ENCODE data around the gene SIAH3. TPM values are rescaled to one million over a fixed set of nuclear protein-coding genes. Genes with fewer than 3 reads are reported as not detected.

The SIAH3 gene
- polyA plus RNA-seq, 1 donor (not counting 4 experiments of a cell fraction or from before 2014, with no cell fraction given): 0.12 TPM

DNA sequence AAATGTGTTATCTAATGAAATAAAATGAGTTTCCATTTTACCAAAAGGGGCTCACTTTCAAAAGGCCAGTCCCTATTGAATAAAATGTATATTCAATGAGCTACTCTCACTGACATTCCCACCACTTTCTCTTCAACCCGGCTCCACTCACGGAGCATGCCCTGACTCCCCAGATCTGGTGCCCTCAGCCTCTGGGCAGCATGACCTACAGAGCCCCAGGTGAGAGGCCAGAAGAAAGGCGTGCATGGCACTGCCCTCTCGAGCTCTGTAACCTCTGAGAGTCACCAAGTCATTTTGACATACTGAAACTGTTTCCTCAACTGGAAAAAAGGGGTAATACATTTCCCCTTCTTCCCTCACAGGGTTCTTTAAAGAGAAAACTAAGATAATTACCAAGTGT lies 25.2 kb upstream of the SIAH3 start:
- H3K9ac ChIP-seq (ENCODE audit: control insufficient read depth, extremely low read depth, insufficient read depth, low read length): no peak overlapping the region
- DNase-seq (ENCODE audit: low read depth, low spot score) (no peak), FAIRE-seq (no peak)
- H3K9me1 ChIP-seq (ENCODE audit: control insufficient read depth, extremely low read depth, insufficient read depth, low read length): no peaks in the 10 kb centered on the region
- peak overlapping the region; percentile 12 for H3K4me2 ChIP-seq (ENCODE audit: control insufficient read depth, extremely low read depth, insufficient read depth, low read depth, low read length)
- TF ChIP-seq EZH2 (IDR thresholded peaks at IDR 0.05; ENCODE audit: low read length): no peak
- TF ChIP-seq, protein P1, sequence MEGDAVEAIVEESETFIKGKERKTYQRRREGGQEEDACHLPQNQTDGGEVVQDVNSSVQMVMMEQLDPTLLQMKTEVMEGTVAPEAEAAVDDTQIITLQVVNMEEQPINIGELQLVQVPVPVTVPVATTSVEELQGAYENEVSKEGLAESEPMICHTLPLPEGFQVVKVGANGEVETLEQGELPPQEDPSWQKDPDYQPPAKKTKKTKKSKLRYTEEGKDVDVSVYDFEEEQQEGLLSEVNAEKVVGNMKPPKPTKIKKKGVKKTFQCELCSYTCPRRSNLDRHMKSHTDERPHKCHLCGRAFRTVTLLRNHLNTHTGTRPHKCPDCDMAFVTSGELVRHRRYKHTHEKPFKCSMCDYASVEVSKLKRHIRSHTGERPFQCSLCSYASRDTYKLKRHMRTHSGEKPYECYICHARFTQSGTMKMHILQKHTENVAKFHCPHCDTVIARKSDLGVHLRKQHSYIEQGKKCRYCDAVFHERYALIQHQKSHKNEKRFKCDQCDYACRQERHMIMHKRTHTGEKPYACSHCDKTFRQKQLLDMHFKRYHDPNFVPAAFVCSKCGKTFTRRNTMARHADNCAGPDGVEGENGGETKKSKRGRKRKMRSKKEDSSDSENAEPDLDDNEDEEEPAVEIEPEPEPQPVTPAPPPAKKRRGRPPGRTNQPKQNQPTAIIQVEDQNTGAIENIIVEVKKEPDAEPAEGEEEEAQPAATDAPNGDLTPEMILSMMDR (optimal IDR thresholded peaks at IDR 0.05 in 1 of 3, IDR thresholded peaks at IDR 0.05 in 1 of 3, conservative IDR thresholded peaks at IDR 0.05 in 1 of 3; ENCODE audit: extremely low read depth in 1 of 3, insufficient read depth in 2 of 3, low read length in 3 of 3): no peak
- no peak overlapping the region for H3K4me3 ChIP-seq (ENCODE audit: control insufficient read depth in 2 of 3, extremely low read depth in 1 of 3, insufficient read depth in 2 of 3, low read depth in 1 of 3, low read length in 3 of 3)
- no peaks in the 10 kb centered on the region for H3K27me3 ChIP-seq (ENCODE audit: control insufficient read depth, extremely low read depth, insufficient read depth, low read length)
- peak overlapping the region; percentile 11 for H3K27ac ChIP-seq (ENCODE audit: control insufficient read depth, insufficient read depth, low read length)
- H4K20me1 ChIP-seq (ENCODE audit: control insufficient read depth, extremely low read depth, insufficient read depth, low read length): no peaks in the 10 kb centered on the region
- H3K36me3 ChIP-seq (ENCODE audit: control insufficient read depth in 2 of 2, extremely low read depth in 1 of 2, insufficient read depth in 2 of 2, low read length in 2 of 2): no peaks in the 10 kb centered on the region
- dilution Hi-C loops (cut with MboI; ENCODE audit: extremely low pct_ligation_motif_present, low sequenced_read_pairs): no loop called here
- no peaks in the 10 kb centered on the region for H3K9me3 ChIP-seq (ENCODE audit: control insufficient read depth, low read depth, low read length)
- peaks cover 34% of the 10 kb centered on the region for H3K4me1 ChIP-seq (ENCODE audit: control insufficient read depth, extremely low read depth, insufficient read depth, low read length)
- no peak overlapping the region for H2AFZ ChIP-seq (ENCODE audit: control insufficient read depth, low read length)
- H3K79me2 ChIP-seq (ENCODE audit: control insufficient read depth, insufficient read depth, low read length): no peaks in the 10 kb centered on the region

DNA sequence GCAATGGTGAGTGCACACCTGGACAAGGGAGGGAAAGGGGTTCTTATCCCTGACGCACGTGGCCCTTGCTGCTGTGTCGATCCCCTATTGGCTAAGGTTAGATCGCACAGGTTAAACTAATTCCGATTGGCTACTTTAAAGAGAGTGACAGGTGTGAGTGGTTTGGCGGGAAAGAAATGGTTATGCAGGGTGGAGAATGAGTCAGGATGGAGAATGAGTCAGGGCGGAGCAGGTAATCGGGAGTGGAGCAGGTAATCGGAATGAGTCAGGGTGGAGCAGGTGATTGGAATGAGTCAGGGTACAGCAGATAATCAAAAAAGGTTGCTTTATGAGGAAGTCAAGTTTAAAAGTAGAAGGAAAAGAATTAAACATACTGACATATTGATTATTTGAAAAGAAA lies 24.4 kb upstream of the SIAH3 start:
- no peaks in the 10 kb centered on the region for H4K20me1 ChIP-seq (ENCODE audit: control insufficient read depth, extremely low read depth, insufficient read depth, low read length)
- no peaks in the 10 kb centered on the region for H3K9me1 ChIP-seq (ENCODE audit: control insufficient read depth, extremely low read depth, insufficient read depth, low read length)
- dilution Hi-C loops (cut with MboI; ENCODE audit: extremely low pct_ligation_motif_present, low sequenced_read_pairs): no loop called here
- TF ChIP-seq EZH2 (IDR thresholded peaks at IDR 0.05; ENCODE audit: low read length): no peak
- TF ChIP-seq, protein P1 (optimal IDR thresholded peaks at IDR 0.05 in 1 of 3, IDR thresholded peaks at IDR 0.05 in 1 of 3, conservative IDR thresholded peaks at IDR 0.05 in 1 of 3; ENCODE audit: extremely low read depth in 1 of 3, insufficient read depth in 2 of 3, low read length in 3 of 3): no peak
- H3K9me3 ChIP-seq (ENCODE audit: control insufficient read depth, low read depth, low read length): no peaks in the 10 kb centered on the region
- no peaks in the 10 kb centered on the region for H3K79me2 ChIP-seq (ENCODE audit: control insufficient read depth, insufficient read depth, low read length)
- no peak overlapping the region for H2AFZ ChIP-seq (ENCODE audit: control insufficient read depth, low read length)
- peak; percentile 76 for DNase-seq (ENCODE audit: low read depth, low spot score)
- FAIRE-seq: peak; percentile 85
- H3K36me3 ChIP-seq (ENCODE audit: control insufficient read depth in 2 of 2, extremely low read depth in 1 of 2, insufficient read depth in 2 of 2, low read length in 2 of 2): no peaks in the 10 kb centered on the region
- no peak overlapping the region for H3K4me3 ChIP-seq (ENCODE audit: control insufficient read depth in 2 of 3, extremely low read depth in 1 of 3, insufficient read depth in 2 of 3, low read depth in 1 of 3, low read length in 3 of 3)
- no peaks in the 10 kb centered on the region for H3K27me3 ChIP-seq (ENCODE audit: control insufficient read depth, extremely low read depth, insufficient read depth, low read length)
- no peak overlapping the region for H3K9ac ChIP-seq (ENCODE audit: control insufficient read depth, extremely low read depth, insufficient read depth, low read length)
- peaks cover 42% of the 10 kb centered on the region for H3K4me1 ChIP-seq (ENCODE audit: control insufficient read depth, extremely low read depth, insufficient read depth, low read length)
- H3K4me2 ChIP-seq (ENCODE audit: control insufficient read depth, extremely low read depth, insufficient read depth, low read depth, low read length): no peak overlapping the region
- peak overlapping the region; percentile 11 for H3K27ac ChIP-seq (ENCODE audit: control insufficient read depth, insufficient read depth, low read length)
